HepG2 (cell line): ENCODE results near the gene EARS2. TPM values are rescaled to one million over a fixed set of nuclear protein-coding genes. Genes with fewer than 3 reads are reported as not detected.

ENCODE experiments used
- HDAC1 ChIP-seq: sonication (generic); formaldehyde crosslinking; IDR thresholded peaks from 2 replicates; pipeline ENCODE4 v1.5.1; 2020; ENCODE audit warnings: mild to moderate bottlenecking, missing genetic modification reagents
- HHEX ChIP-seq: IDR thresholded peaks from 2 replicates; pipeline ENCODE4 v1.6.1; 2016; ENCODE audit warnings: control low read depth
- ISX ChIP-seq: sonication (generic); formaldehyde crosslinking; conservative IDR thresholded peaks from 2 replicates; pipeline ENCODE4 v1.5.0; 2020; ENCODE audit warnings: missing genetic modification reagents
- LCORL ChIP-seq, 2 experiments: fragments of 450-650 bp in 1 of 2; sonication (generic) in 1 of 2; formaldehyde crosslinking in 1 of 2; IDR thresholded peaks; 2 replicates each; pipeline versions ENCODE4 v1.5.0 to v1.6.1; 2017 to 2020; ENCODE audit warnings: antibody characterized with exemption in 1 of 2, missing genetic modification reagents in 1 of 2
- MAX ChIP-seq: IDR thresholded peaks from 2 replicates; pipeline ENCODE4 v1.6.1; 2012; ENCODE audit warnings: inconsistent platforms
- MZF1 ChIP-seq: sonication (generic); formaldehyde crosslinking; IDR thresholded peaks from 2 replicates; pipeline ENCODE4 v1.8.1; 2023; ENCODE audit warnings: mild to moderate bottlenecking, missing genetic modification reagents, borderline replicate concordance
- NFYB ChIP-seq: sonication (generic); formaldehyde crosslinking; IDR thresholded peaks from 2 replicates; pipeline ENCODE4 v1.4.0; 2020; ENCODE audit warnings: missing genetic modification reagents
- NR2F2 ChIP-seq: IDR thresholded peaks from 2 replicates; pipeline ENCODE4 v1.6.1; 2012; ENCODE audit warnings: low read depth, inconsistent platforms, borderline replicate concordance
- NR3C1 ChIP-seq: sonication (generic); formaldehyde crosslinking; IDR thresholded peaks from 2 replicates; pipeline ENCODE4 v1.4.0; 2020; ENCODE audit warnings: missing genetic modification reagents
- SETDB1 ChIP-seq: sonication (generic); formaldehyde crosslinking; IDR thresholded peaks from 2 replicates; pipeline ENCODE4 v1.5.1; 2020; ENCODE audit warnings: missing genetic modification reagents, mild to moderate bottlenecking, borderline replicate concordance
- SRY ChIP-seq: sonication (generic); formaldehyde crosslinking; IDR thresholded peaks from 2 replicates; pipeline ENCODE4 v1.8.0; 2022; ENCODE audit warnings: mild to moderate bottlenecking, missing genetic modification reagents
- TBL1XR1 ChIP-seq: fragments of 150-350 bp; IDR thresholded peaks from 2 replicates; pipeline ENCODE4 v1.6.1; 2014; ENCODE audit warnings: borderline replicate concordance, low read length; ENCODE audit not compliant: partially characterized antibody
- ZNF142 ChIP-seq: sonication (generic); formaldehyde crosslinking; IDR thresholded peaks from 2 replicates; pipeline ENCODE4 v1.4.0; 2020; ENCODE audit warnings: missing genetic modification reagents
- ZNF296 ChIP-seq: sonication (generic); formaldehyde crosslinking; conservative IDR thresholded peaks from 2 replicates; pipeline ENCODE4 v1.5.0; 2020; ENCODE audit warnings: mild to moderate bottlenecking, missing genetic modification reagents
- ZNF615 ChIP-seq: sonication (generic); formaldehyde crosslinking; IDR thresholded peaks from 2 replicates; pipeline ENCODE4 v1.5.0; 2020; ENCODE audit warnings: mild to moderate bottlenecking, missing genetic modification reagents, borderline replicate concordance
- ZNF776 ChIP-seq: sonication (generic); formaldehyde crosslinking; IDR thresholded peaks from 2 replicates; pipeline ENCODE4 v1.4.0; 2020; ENCODE audit warnings: mild to moderate bottlenecking, missing genetic modification reagents
- ZSCAN9 ChIP-seq: IDR thresholded peaks from 2 replicates; pipeline ENCODE4 v1.6.1; 2016; ENCODE audit warnings: borderline replicate concordance
- polyA plus RNA-seq, 8 experiments: library from polyadenylated mRNA; depleted of rRNA in 3 of 8; stranded (reverse) in 7 of 8; unstranded in 1 of 8; fragments of >200 nt; fragmentation: Illumina TruSeq in 4 of 8; extraction: Trizol in 4 of 8; gene quantifications; 2 replicates each; pipeline versions ENCODE4 v1.2.1 to v1.2.3, GENCODE V29; 2011 to 2016; ENCODE audit warnings: low read depth in 4 of 8, missing spikeins in 1 of 8, mixed read lengths in 1 of 8; ENCODE audit not compliant: insufficient read depth in 1 of 8
- total RNA-seq, 5 experiments: library from RNA; depleted of rRNA; stranded (reverse); fragments of >200 nt; fragmentation: Illumina TruSeq; extraction: Trizol; gene quantifications; 2 replicates each; pipeline ENCODE4 v1.2.3, GENCODE V29; 2016; ENCODE audit warnings: low read depth in 1 of 5
- TF ChIP-seq, protein P1 (sequence below): sonication (generic); formaldehyde crosslinking; IDR thresholded peaks from 2 replicates; pipeline ENCODE4 v1.4.0; 2020; ENCODE audit warnings: missing genetic modification reagents, borderline replicate concordance

The EARS2 gene
- total and polyA plus RNA-seq, 2 of the 13 experiments (the other 11 are each of a cell fraction or from before 2014, with no cell fraction given), result 49.4 to 80.4 TPM

- TF ChIP-seq ZNF776 (CRISPR knock-in tag), result peak; percentile 94; the same call in 1 of the 2 replicates
- TF ChIP-seq NR3C1, result 0 out of 2 replicates have a peak, but pooled peaks have one; percentile 57
- TF ChIP-seq HHEX (CRISPR knock-in tag), result no peak; the same call in 1 of the 2 replicates
- no peak for TF ChIP-seq MZF1 (CRISPR knock-in tag)
- peak; percentile 94; the same call in 1 of the 2 replicates for TF ChIP-seq ISX (CRISPR knock-in tag)
- no peak for TF ChIP-seq LCORL (IDR thresholded peaks at IDR 0.05)
- peak; percentile 90 for TF ChIP-seq LCORL (CRISPR knock-in tag; IDR thresholded peaks at IDR 0.05)
- TF ChIP-seq SRY (CRISPR knock-in tag), result peak; percentile 78; the same call in 1 of the 2 replicates
- TF ChIP-seq ZNF296 (CRISPR knock-in tag), result peak; percentile 67; the same call in 1 of the 2 replicates
- no peak; the same call in 1 of the 2 replicates for TF ChIP-seq SETDB1 (CRISPR knock-in tag)
- peak; percentile 78 for TF ChIP-seq ZNF142 (CRISPR knock-in tag)
- peak; percentile 100 for TF ChIP-seq HDAC1
- no peak for TF ChIP-seq NR2F2
- peak; percentile 86 for TF ChIP-seq ZSCAN9 (CRISPR knock-in tag)
- peak; percentile 97; the same call in 1 of the 2 replicates for TF ChIP-seq ZNF615 (CRISPR knock-in tag)
- peak; percentile 71 for TF ChIP-seq TBL1XR1
- TF ChIP-seq, protein P1, sequence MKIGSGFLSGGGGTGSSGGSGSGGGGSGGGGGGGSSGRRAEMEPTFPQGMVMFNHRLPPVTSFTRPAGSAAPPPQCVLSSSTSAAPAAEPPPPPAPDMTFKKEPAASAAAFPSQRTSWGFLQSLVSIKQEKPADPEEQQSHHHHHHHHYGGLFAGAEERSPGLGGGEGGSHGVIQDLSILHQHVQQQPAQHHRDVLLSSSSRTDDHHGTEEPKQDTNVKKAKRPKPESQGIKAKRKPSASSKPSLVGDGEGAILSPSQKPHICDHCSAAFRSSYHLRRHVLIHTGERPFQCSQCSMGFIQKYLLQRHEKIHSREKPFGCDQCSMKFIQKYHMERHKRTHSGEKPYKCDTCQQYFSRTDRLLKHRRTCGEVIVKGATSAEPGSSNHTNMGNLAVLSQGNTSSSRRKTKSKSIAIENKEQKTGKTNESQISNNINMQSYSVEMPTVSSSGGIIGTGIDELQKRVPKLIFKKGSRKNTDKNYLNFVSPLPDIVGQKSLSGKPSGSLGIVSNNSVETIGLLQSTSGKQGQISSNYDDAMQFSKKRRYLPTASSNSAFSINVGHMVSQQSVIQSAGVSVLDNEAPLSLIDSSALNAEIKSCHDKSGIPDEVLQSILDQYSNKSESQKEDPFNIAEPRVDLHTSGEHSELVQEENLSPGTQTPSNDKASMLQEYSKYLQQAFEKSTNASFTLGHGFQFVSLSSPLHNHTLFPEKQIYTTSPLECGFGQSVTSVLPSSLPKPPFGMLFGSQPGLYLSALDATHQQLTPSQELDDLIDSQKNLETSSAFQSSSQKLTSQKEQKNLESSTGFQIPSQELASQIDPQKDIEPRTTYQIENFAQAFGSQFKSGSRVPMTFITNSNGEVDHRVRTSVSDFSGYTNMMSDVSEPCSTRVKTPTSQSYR (CRISPR knock-in tag), result peak; percentile 50; the same call in 1 of the 2 replicates
- TF ChIP-seq MAX, result peak; percentile 100
- peak; percentile 88 for TF ChIP-seq NFYB
- TF ChIP-seq, all 625 proteins: peak for 474
Measured at GRCh38 chr16:23556881-23557778, at the start of gene EARS2, which contains the start of gene UBFD1 (continued).
